ENCODE measurements around the gene CYTH1. TPM values are rescaled to one million over a fixed set of nuclear protein-coding genes. Genes with fewer than 3 reads are reported as not detected.

CYTH1 gene
- total RNA-seq, 1 experiment from 2014 or later = 34.3 TPM

- Histone ChIP-seq H3K9me2 (ENCODE audit: insufficient read depth) (no peaks in the 10 kb centered on the region), H3K27ac (ENCODE audit: low read depth, low read length) (no peak overlapping the region), H3K9me3 (ENCODE audit: control insufficient read depth in 1 of 2, insufficient read depth in 1 of 2, low read depth in 1 of 2, low read length in 2 of 2) (no peaks in the 10 kb centered on the region), H3K36me3 (ENCODE audit: control insufficient read depth in 1 of 2, insufficient read depth in 2 of 2, low read length in 2 of 2) (peaks cover 5 to 11% of the 10 kb centered on the region in 2 experiments; a peak in 3 of 4 replicates), H2AFZ (ENCODE audit: low read depth, low read length, poor library complexity, severe bottlenecking) (no peak overlapping the region), H3K9ac (ENCODE audit: low read length) (no peak overlapping the region), H3K4me1 (ENCODE audit: control insufficient read depth in 1 of 2, insufficient read depth in 2 of 2, low read length in 2 of 2) (peaks cover 5 to 21% of the 10 kb centered on the region in 2 experiments), H3K4me2 (ENCODE audit: low read length) (no peak overlapping the region), H3K79me2 (ENCODE audit: insufficient read depth, low read length) (no peaks in the 10 kb centered on the region), H3K27me3 (ENCODE audit: insufficient read depth, low read length) (no peaks in the 10 kb centered on the region), H3K4me3 (replicated peaks in 1 of 2; ENCODE audit: low read depth in 1 of 2, low read length in 2 of 2) (no peak overlapping the region), H4K20me1 (ENCODE audit: insufficient read depth) (no peaks in the 10 kb centered on the region)
- BruUV-seq (replicated peaks) = no TSS peak
- RAD21 ChIA-PET (ENCODE audit: low non-redundant PET in 1 of 2, low total read pairs in 2 of 2, uncharacterized antibody in 2 of 2, unreplicated experiment in 2 of 2) = no interaction called here
- no peak for ATAC-seq
- POLR2A ChIA-PET = no interaction called here
- CTCF ChIA-PET = interaction anchor here (0.8 kb wide), 1 partner anchor 186 kb away, joined by 3 read pairs; no protein-coding TSS in a partner anchor
- DNase-seq (ENCODE audit: low read depth, low spot score) = no peak
- no peak for TF ChIP-seq ELF1 (IDR thresholded peaks at IDR 0.05; ENCODE audit: borderline replicate concordance, low read depth)
- TF ChIP-seq TCF7L2 (IDR thresholded peaks at IDR 0.05; ENCODE audit: borderline replicate concordance, extremely low read depth, insufficient read depth, insufficient read length) = no peak
- TF ChIP-seq ZFX (IDR thresholded peaks at IDR 0.05) = no peak
- no peak for TF ChIP-seq EZH2 (IDR thresholded peaks at IDR 0.05)
- no peak for TF ChIP-seq SRF (IDR thresholded peaks at IDR 0.05; ENCODE audit: low read depth)
- TF ChIP-seq ZNF274 (IDR thresholded peaks at IDR 0.05; ENCODE audit: low read depth, low read length) = no peak
- no peak for TF ChIP-seq FOSL1 (IDR thresholded peaks at IDR 0.05; ENCODE audit: low read depth)
- TF ChIP-seq, protein P1, sequence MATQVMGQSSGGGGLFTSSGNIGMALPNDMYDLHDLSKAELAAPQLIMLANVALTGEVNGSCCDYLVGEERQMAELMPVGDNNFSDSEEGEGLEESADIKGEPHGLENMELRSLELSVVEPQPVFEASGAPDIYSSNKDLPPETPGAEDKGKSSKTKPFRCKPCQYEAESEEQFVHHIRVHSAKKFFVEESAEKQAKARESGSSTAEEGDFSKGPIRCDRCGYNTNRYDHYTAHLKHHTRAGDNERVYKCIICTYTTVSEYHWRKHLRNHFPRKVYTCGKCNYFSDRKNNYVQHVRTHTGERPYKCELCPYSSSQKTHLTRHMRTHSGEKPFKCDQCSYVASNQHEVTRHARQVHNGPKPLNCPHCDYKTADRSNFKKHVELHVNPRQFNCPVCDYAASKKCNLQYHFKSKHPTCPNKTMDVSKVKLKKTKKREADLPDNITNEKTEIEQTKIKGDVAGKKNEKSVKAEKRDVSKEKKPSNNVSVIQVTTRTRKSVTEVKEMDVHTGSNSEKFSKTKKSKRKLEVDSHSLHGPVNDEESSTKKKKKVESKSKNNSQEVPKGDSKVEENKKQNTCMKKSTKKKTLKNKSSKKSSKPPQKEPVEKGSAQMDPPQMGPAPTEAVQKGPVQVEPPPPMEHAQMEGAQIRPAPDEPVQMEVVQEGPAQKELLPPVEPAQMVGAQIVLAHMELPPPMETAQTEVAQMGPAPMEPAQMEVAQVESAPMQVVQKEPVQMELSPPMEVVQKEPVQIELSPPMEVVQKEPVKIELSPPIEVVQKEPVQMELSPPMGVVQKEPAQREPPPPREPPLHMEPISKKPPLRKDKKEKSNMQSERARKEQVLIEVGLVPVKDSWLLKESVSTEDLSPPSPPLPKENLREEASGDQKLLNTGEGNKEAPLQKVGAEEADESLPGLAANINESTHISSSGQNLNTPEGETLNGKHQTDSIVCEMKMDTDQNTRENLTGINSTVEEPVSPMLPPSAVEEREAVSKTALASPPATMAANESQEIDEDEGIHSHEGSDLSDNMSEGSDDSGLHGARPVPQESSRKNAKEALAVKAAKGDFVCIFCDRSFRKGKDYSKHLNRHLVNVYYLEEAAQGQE (IDR thresholded peaks at IDR 0.05; ENCODE audit: low read depth) = no peak
- TF ChIP-seq RAD21 (IDR thresholded peaks at IDR 0.05; ENCODE audit: low read depth) = no peak
- no peak for TF ChIP-seq EGR1 (IDR thresholded peaks at IDR 0.05; ENCODE audit: low read depth)
- TF ChIP-seq MAX (IDR thresholded peaks at IDR 0.05) = no peak
- TF ChIP-seq CEBPB (IDR thresholded peaks at IDR 0.05; ENCODE audit: low read depth) = no peak
- no peak for TF ChIP-seq YY1 (IDR thresholded peaks at IDR 0.05; ENCODE audit: extremely low read depth, insufficient replicate concordance, low read depth, low read length)
- TF ChIP-seq CBX3 (IDR thresholded peaks at IDR 0.05; ENCODE audit: low read depth) = no peak
- no peak for TF ChIP-seq JUND (IDR thresholded peaks at IDR 0.05)
- TF ChIP-seq SP1 (IDR thresholded peaks at IDR 0.05; ENCODE audit: low read depth) = no peak
- TF ChIP-seq POLR2A (IDR thresholded peaks at IDR 0.05; ENCODE audit: borderline replicate concordance, extremely low read depth, insufficient read depth, insufficient read length) = no peak
- TF ChIP-seq, protein P2, sequence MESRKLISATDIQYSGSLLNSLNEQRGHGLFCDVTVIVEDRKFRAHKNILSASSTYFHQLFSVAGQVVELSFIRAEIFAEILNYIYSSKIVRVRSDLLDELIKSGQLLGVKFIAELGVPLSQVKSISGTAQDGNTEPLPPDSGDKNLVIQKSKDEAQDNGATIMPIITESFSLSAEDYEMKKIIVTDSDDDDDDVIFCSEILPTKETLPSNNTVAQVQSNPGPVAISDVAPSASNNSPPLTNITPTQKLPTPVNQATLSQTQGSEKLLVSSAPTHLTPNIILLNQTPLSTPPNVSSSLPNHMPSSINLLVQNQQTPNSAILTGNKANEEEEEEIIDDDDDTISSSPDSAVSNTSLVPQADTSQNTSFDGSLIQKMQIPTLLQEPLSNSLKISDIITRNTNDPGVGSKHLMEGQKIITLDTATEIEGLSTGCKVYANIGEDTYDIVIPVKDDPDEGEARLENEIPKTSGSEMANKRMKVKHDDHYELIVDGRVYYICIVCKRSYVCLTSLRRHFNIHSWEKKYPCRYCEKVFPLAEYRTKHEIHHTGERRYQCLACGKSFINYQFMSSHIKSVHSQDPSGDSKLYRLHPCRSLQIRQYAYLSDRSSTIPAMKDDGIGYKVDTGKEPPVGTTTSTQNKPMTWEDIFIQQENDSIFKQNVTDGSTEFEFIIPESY (IDR thresholded peaks at IDR 0.05; ENCODE audit: extremely low read depth, insufficient replicate concordance, low read length) = no peak
- no peak for TF ChIP-seq EZH2phosphoT487 (IDR thresholded peaks at IDR 0.05; ENCODE audit: borderline replicate concordance)
- no peak for TF ChIP-seq SIN3A (IDR thresholded peaks at IDR 0.05; ENCODE audit: low read depth)
- intact Hi-C loops (cut with micrococcal nuclease) = no loop called here
These were observed 98.6 kb downstream of the CYTH1 start for GRCh38 chr17:78683408-78683961.

Data from HCT116 (cell line).